ENCODE measurements around the gene ZC3HAV1.

GRCh38 chr7:139091677-139091996, 17.9 kb downstream of the ZC3HAV1 start:
- TF ChIP-seq EZH2 (IDR thresholded peaks at IDR 0.05; ENCODE audit: borderline replicate concordance, low read depth, low read length, severe bottlenecking) (no peak), CTCF (IDR thresholded peaks at IDR 0.05; ENCODE audit: borderline replicate concordance, extremely low read depth, low read length, poor library complexity, severe bottlenecking) (no peak)
